CMK (cell line): ENCODE measurements around the gene REPIN1.
A peak's percentile ranks its signal among the peaks of the same experiment; 100 is the strongest.
"Not testable (repeated sequence)": the region's sequence is repeated elsewhere in the genome, so short reads cannot be mapped to it uniquely, and the experiment has no call there.

Source experiments
- DNase-seq: peaks from one replicate; pipeline ENCODE4 v3.0.0-alpha.2; 2010; ENCODE audit warnings: low read depth

REPIN1 gene

DNA sequence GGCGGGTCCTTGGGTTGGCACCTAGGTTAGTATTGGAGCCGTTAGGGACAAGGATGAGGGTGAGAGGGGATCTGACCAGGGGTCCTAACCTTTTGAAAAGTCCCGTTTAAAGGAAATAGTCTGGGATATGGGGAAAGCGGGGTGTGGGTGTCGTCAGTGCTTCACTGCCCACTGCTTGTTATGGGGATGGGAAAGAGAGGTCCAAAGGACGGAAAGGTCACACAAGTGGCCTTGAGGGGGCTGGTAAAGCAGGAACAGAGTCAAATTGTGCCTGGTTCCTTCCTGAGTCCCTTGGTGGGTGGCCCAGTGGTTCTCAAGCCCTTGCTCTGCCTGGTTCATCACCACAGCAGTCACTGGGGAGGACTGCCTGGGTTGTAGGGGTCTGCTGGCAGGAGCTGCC lies 7.9 kb downstream of the REPIN1 start:
- DNase-seq, result no peak

DNA sequence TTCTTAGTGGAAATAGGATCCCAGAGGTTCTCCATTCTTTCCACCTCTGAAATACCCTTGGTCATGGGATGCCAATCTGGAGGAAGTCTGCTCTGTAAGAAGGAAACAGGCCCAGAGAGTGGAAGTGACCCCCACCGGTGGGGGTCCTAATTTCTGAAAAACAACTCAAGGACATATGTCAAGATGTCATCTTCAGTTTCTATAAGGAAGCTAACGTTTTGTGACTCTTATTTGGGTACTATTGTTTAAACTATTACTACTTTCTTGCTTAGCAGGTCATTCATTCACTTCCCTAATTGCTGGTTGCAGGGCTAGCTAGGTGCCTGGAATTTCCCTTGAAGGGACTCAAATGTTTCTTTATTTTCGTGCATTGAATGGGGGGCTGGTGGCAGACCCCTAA lies 8.6 kb downstream of the REPIN1 start:
- no peak for DNase-seq

- DNase-seq, result no peak
Measured at GRCh38 chr7:150377635-150378034, 9.0 kb downstream of the REPIN1 start.

DNA sequence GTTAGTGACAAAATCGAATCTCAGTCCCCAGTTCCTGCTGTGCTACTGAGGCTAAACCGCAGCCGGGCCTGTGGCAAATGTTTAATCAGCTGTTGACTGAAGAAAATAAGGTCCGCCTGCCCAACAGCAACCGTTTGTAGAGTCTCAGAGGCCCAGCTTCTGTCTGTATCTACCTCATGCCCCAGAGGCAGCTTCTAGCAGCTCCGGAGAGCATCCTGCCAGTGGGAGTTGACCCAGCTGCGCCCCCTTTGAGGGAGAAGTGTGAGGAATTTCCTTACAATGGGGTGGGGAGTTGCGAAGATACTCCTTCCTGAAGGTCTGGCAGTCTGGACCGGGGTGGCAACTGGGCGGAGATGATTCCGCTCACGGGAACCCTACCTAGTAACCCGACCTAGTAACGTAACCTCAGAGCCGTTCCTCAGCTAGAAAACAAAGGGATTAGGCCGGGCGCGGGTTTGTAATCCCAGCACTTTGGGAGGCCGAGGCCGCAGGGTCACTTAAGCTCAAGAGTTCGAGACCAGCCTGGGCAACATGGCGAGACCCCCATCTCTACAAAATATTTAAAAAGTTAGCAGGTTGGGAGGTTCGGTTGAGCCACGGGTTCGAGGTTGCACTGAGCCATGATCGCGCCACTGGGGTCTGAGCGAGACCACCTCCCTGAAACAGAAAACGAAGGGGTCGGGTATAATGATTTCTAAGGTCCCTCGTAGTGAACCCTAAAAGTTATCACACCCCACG lies 9.7 kb downstream of the REPIN1 start:
- DNase-seq, result peak; percentile 57

GRCh38 chr7:150378853-150379440 lies 10.3 kb downstream of the REPIN1 start, which contains the start of gene ZNF775:
Gene ZNF775 (plus strand): TSS chr7:150379330. CDS start chr7:150388471, 9,141 bp downstream.
- DNase-seq, result peak; percentile 63

DNA sequence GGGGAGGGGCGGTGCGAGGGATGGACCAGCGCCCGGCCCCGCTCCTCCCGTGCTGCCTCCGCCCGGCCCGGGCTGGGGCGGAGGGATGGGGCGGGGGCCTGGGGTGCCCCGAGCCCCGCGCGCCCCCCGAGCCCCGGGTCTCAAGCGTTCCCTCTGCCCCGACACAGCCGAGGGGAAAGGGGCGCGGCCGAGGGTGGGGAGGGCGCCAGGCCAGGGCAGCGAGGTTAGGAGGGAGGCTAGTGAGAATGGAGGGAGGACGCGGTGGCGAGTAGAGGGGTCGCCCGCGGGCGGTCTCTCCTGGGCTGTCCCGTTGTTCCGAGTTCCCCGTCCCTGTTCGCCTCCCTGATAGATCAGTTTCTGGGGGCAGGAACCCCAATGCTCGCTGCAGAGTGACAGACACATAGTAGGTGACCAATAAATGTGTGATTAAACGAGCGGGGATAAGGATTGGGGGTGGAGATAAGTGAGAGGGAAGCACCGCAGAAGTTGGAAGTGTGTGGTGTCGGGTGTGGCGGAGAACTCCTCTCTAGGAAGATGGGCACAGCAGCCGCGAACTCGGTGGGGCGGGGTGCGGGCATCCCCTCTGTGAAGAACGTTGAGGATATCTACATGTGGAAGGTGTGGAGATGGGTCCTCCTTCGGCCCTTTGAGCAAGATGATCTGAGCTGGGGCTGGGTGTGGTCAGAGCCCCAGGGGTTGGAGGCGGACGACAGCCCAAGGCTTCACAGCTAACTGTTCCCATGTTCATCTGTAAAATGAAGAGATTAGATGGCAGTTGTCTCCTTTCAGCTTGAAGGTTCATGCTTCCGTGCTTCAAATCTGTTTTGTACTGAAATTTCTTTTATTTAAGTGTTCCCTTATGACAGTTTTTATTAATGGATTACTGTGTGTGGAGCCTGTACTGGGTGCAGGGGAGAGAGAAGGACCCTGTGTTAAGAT lies 11.1 kb downstream of the REPIN1 start:
- DNase-seq, result no peak

GRCh38 chr7:150380463-150380862 lies 11.8 kb downstream of the REPIN1 start:
- DNase-seq, result no peak

DNA sequence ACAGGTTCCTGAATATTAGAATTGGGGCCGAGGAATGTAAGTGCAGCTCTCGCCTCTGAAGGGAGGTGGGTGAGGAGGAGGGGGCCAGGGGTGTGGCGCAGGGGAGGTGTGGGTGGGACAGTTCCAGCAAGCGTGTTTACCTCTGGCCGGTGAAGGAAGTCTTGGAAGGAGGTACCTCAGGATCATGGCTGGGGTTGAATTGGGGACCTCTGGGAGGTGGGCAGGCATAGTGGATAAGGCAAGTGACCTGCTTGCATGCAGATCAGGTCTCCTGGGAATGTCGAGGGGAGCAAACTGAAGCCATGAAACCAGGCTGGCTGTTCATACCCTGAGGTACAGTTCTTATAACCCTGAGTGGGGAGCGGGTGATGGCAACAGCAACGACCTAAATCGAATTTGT lies 12.5 kb downstream of the REPIN1 start:
- no peak for DNase-seq

DNA sequence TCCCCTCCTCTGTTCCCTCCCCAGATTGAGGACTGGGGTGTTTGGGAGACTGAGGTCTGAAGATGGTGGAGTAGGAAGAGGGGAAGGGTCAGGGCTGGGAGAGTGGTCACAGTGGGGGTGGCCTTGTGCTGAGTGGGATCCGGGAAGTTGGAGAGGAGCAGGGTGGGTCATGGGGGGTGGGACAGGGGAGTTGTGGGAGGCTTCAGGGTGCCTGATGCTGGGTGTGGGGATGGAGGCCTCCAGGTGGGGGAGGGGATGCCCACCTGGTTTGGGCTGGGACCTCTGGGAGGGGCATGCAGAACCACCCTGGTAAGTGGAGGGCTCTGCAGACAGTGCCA lies 13.1 kb downstream of the REPIN1 start:
- DNase-seq, result no peak

- DNase-seq, result no peak
Measured at GRCh38 chr7:150382123-150382843, 13.7 kb downstream of the REPIN1 start.

DNA sequence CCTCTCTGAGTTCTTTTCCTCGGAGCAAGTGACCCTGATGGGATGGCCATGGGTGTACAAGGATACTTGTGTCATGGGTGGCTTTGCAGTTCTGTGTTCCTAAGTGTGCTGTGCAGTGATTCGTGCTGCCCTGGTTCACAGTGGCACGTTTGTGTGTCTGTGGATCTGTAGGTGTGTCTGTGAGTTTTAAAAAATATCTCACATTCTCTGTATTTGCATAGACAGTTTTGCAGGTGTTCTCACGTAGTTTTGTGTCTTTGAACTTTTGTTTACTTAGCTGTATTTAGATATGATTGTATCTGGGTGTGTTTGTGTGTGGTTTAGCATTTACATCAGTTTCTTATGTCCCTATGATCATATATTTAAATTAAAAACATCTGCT lies 14.2 kb downstream of the REPIN1 start:
- no peak for DNase-seq

DNA sequence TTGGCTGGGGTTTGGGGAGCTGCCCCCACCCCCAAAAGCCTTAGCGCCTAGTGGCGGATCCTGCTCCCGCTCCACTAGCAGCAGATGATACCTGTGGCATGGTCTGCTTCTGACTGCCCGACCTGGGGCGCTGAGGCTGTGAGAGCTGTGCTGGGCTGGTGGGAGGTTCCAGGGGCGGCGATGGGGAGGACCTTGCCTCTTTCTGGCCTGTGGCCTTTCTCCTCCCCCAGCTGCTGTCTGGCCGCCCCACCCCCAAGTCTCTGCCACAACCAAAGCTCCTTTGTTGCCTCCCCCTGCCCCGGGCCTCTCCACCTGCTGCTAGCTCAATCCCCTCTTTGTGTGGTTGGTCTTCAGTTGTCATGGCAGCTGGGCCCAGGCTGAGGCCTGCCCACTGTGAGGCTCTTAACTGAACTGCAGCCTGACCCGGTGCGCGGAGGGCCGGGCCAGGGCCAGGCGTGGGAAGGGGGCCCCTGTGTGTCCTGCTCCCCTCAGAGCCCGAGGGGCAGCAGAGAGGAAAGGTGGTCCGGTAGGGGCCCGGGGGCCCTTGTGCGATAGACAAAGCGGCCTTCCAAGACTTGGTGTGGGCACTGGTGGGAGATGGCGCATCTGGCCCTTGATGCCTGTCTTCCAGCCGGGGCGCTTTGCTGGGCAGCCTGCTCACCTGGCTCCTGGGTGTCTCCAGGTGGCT lies 15.2 kb downstream of the REPIN1 start:
- no peak for DNase-seq

DNA sequence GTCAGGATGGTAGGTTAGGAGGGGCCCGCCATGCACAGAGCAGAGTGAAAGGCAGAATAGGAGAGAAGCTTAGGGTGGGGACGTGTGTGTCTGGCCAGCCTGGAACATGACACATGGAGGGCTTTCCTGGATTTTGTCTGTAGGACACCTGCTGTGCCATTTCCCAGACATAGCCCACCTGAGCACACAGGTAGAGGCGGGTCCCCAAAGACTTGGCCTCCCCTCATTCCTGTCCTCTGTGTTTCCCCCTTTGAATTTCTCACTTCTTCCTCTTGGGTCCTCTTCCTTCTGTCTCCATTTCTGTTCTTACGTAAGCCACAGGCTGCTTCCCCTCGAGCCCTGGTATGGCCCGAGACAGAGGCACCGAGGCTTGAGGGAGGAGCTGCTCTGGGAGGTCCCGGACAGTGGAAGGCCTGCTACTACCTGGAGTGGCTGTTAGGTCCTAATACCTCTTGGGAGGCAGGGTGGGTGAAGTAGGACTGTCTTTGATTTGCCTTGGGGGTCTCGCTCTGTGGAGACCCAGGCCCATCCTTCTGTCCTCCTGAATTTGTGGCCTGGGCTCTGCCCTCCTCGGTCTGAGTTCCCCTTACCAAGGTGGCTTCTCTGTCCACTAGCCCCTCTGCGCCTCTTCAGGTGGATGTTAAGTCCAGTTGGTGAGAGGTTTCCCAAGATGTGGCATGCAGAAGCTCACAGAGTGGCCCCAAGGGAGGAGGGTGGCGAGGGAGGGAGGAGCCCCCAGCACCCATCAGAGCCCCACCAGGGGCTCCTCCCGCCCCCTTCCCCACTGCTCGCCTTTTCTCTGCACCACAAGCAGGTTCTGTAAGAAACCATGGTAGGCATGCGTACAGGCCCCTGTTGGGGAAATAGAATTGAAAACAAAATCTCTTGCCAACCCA lies 16.0 kb downstream of the REPIN1 start:
- DNase-seq, result no peak

GRCh38 chr7:150385302-150385723 lies 16.7 kb downstream of the REPIN1 start:
- DNase-seq, result no peak

GRCh38 chr7:150385884-150386283 lies 17.3 kb downstream of the REPIN1 start:
- DNase-seq, result not testable (repeated sequence)

DNA sequence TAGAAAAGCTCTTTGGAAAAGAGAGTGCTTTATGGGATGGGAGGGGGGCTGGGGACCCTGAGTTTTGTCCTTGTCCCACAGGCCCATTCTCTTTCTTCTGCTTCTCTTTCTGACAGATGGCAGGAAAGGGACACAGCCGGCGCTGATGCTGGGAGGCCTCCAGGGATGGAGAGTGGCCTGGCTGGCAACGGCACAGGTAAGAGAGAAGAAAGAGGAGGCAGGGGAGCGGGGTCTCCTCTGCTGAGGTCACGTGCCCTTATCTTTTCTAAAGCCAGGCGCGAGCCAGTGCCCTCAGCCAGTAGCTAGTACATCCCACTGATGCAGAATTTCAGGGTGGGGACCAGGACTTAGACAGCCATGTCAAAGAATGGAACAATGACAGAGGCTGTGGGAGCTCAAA lies 19.7 kb downstream of the REPIN1 start:
- no peak for DNase-seq

DNA sequence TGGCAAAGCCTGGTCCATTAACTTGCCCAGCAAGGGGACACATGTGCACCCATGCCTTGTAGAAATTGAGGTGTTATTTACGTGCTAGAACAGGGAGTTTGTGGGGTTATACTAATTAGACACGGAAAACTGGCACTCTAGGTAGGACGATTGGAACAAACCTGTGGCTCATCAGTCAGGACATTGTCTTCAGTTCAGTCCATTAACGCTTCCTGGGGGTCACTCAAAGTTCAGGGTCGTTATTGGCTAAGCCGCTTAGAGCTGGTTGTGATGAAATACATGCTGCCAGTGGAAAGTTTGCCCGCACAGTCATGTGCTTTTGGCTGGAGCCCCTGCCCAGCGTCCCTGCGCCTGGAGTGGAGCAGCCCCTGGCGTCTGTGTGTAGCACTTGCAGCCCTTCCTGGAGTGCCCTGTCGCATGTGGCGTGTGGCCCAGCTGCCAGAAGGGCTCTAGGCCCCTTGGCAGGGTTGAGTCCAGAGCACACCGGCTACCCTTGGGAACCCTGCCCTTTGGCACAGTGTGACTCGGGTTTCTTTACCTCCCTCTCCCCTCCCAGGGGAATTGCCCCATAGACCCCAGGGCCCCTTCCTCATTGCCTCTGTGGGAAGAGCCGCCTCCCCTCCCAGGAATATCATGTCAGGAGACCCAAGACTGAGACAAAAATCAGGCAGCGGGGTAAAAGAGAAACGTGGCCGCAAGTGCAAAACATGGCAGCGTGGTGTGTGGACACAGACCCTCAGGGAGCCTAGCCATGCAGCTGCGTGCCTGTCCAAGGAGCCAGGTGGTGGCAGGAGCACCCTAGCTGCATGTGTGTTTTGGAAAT lies 20.3 kb downstream of the REPIN1 start:
- no peak for DNase-seq

DNA sequence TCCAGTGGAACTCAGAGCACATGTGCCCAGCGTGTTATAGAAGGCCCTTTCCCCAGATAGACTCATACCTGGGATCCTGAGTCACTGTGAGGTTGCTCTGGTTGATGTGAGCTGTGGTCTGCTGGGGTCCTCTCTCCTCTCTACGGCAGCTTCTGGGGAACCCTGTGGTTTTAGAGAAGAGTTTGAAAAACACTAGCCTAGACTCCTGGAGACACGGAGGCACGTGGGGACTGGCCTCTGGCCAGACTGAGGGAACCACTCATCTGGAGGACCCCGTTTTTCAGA lies 20.9 kb downstream of the REPIN1 start:
- no peak for DNase-seq

GRCh38 chr7:150390205-150390604 lies 21.6 kb downstream of the REPIN1 start:
- no peak for DNase-seq

DNA sequence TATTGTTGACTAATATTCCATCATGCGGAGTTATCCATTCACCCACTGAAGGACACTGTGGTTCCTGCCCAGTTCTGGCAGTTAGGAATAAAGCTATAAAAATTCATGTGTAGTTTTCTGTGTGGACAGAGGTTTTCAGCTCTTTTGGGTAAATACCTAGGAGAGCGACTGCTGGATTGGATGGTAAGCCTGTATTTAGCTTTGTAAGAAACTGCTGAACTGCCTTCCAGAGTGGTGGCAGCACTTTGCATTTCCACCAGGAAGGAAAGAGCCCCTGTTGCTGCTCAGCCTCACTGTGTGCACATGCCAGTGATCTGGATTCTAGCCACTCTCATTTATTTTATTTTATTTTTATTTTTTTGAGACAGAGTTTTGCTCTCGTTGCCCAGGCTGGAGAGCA lies 24.7 kb downstream of the REPIN1 start:
- no peak for DNase-seq
